Ectodermal cell (in vitro differentiated cells): ENCODE measurements around the gene AP5Z1.
"Not testable (repeated sequence)": the region's sequence is repeated elsewhere in the genome, so short reads cannot be mapped to it uniquely, and the experiment has no call there.

ENCODE experiments used
- H3K27ac ChIP-seq: 2 replicates; pipeline ENCODE4 v1.7.0; 2013; ENCODE audit warnings: mild to moderate bottlenecking, low read depth, low read length; ENCODE audit not compliant: insufficient read depth, poor library complexity, severe bottlenecking
- H3K27me3 ChIP-seq: 2 replicates; pipeline ENCODE4 v1.7.0; 2013; ENCODE audit warnings: mild to moderate bottlenecking, low read length; ENCODE audit not compliant: insufficient read depth, control insufficient read depth, poor library complexity, severe bottlenecking
- H3K36me3 ChIP-seq: one replicate; pipeline ENCODE4 v1.7.0; 2013; ENCODE audit warnings: low read length; ENCODE audit not compliant: control insufficient read depth, insufficient read depth
- H3K4me1 ChIP-seq: one replicate; pipeline ENCODE4 v1.7.0; 2013; ENCODE audit warnings: low read length; ENCODE audit not compliant: control insufficient read depth, insufficient read depth
- H3K4me3 ChIP-seq: 2 replicates; pipeline ENCODE4 v1.7.0; 2013; ENCODE audit warnings: low read depth, low read length, control low read depth; ENCODE audit not compliant: insufficient read depth
- H3K9me3 ChIP-seq: 2 replicates; pipeline ENCODE4 v1.7.0; 2013; ENCODE audit warnings: mild to moderate bottlenecking, low read length, moderate library complexity; ENCODE audit not compliant: control insufficient read depth
- WGBS, 2 experiments: methylation state at CpG; one replicate each; pipeline ENCODE4 v1.1.7; 2013; ENCODE audit warnings: missing lambda C conversion rate in 2 of 2; 5-methylcytosine and 5-hydroxymethylcytosine counted together

The AP5Z1 gene

DNA sequence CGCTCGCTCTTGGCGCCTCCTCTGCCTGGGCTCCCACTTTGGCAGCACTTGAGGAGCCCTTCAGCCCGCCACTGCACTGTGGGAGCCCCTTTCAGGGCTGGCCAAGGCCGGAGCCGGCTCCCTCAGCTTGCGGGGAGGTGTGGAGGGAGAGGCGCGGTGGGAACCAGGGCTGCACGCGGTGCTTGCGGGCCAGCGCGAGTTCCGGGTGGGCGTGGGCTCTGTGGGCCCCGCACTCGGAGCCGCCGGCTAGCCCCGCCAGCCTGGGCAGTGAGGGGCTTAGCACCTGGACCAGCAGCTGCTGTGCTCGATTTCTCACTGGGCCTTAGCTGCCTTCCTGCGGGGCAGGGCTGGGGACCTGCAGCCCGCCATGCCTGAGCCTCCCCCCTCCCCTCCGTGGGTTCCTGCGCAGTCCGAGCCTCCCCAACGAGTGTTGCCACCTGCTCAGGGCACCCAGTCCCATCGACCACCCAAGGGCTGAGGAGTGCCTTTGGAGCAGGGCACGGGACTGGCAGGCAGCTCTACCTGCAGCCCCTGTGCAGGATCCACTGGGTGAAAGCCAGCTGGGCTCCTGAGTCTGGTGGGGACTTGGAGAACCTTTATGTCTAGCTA, 18.1 kb downstream of the AP5Z1 start:
- not testable (repeated sequence) for H3K27ac ChIP-seq, H3K9me3 ChIP-seq, H3K27me3 ChIP-seq, H3K4me1 ChIP-seq, H3K4me3 ChIP-seq, H3K36me3 ChIP-seq
- WGBS, 2 experiments = 95 to 96% methylated on average over 30 of the region's 30 CpGs

DNA sequence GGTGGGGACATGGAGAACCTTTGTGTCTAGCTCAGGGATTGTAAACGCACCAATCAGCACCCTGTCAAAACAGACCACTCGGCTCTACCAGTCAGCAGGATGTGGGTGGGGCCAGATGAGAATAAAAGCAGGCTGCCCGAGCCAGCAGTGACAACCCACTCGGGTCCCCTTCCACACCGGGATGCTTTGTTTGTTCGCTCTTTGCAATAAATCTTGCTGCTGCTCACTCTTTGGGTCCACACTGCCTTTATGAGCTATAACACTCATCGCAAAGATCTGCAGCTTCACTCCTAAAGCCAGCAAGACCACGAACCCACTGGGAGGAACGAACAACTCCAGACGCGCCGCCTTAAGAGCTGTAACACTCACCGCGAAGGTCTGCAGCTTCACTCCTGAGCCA, 18.7 kb downstream of the AP5Z1 start:
- not testable (repeated sequence) for H3K4me3 ChIP-seq, H3K27ac ChIP-seq, H3K9me3 ChIP-seq, H3K4me1 ChIP-seq, H3K27me3 ChIP-seq, H3K36me3 ChIP-seq
- 93% methylated on average over 14 of the region's 14 CpGs for WGBS, 2 experiments

DNA sequence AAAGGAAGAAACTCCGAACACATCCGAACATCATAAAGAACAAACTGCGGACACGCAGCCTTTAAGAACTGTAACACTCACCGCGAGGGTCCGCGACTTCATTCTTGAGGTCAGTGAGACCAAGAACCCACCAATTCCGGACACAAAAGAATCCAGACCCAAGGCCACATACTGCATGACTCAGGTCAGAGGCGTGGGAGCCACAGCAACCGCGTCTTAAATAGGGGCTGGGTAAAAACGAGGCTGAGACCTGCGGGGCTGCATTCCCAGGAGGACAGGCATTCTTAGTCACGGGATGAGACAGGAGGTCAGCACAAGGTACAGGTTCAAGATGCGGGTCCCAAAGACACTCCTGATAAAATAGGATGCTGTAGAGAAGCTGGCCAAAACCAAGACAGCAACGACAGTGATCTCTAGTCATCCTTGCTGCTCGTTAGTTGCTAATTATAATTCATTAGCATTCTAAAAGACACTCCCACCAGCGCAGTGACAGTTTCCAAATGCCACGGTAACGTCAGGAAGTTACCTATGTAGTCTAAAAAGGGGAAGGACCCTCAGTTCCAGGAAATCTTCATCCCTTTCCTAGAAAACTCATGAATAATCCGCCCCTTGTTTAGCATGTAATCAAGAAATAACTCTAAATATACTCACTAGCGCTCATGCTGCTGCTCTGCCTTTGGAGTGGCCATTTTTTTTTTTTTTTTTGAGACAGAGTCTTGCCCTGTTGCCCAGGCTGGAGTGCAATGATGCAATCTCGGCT, 19.3 kb downstream of the AP5Z1 start:
- Histone ChIP-seq H3K4me3 (no peak overlapping the region), H3K27ac (no peak overlapping the region), H3K4me1 (no peaks in the 10 kb centered on the region), H3K27me3 (no peaks in the 10 kb centered on the region), H3K36me3 (no peaks in the 10 kb centered on the region), H3K9me3 (no peaks in the 10 kb centered on the region)
- 87 to 90% methylated on average over 24 of the region's 24 CpGs for WGBS, 2 experiments

DNA sequence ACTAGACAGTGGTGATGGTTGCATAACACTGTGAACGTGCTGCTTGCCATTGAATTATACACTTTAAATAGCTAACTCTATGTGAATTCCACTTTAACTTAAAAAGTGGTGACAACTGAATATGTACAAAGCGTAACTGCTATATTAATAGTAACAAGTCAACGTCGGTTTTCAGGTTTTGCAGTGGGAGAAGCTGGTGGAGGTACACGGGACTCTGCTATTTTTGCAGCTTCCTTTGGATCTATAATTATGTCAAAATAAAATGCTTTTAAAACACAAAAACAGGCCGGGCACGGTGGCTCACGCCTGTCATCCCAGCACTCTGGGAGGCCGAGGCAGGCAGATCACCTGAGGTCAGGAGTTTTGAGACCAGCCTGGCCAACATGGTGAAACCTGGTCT, 21.0 kb downstream of the AP5Z1 start:
- H3K27me3 ChIP-seq = no peaks in the 10 kb centered on the region
- 91 to 93% methylated on average over 9 of the region's 9 CpGs for WGBS, 2 experiments

DNA sequence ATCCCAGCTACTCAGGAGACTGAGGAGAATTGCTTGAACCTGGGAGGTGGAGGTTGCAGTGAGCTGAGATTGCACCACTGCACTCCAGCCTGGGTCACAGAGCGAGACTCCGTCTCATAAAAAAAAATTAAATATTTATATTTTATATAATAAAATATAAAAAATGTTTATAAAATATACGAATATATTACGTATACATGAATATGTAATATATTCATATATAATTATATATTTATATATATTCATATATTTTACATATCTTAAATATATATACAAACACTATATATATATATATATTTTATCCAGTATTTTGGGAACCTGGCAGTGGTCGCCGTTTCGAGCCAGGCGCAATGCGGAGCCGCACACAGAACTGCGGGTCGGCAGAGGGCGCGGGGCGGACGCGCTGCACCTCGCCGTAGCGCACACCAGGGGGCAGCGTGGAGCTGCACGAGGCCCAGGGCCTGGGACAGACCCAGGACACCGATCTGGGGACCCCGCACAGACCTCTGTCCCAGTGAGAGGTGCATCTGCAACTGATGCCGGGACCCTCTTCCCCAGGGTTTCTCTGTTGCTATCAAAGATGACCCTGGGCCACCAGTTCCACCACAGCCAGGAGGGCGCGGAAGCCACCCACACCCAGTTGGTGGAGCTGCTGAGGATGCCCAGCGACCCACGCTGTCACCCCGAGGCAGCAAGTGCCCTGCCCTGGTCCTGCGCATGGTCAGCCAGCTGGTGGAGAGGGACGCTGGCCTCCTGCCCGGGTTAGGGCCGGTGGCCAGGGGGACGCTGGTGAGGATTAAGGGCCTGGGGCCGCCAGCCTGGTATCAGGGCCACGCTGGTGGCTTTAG, 22.7 kb downstream of the AP5Z1 start:
- H3K36me3 ChIP-seq = no peaks in the 10 kb centered on the region

More for the DNA sequence above, 21.0 kb downstream of the AP5Z1 start:
- Histone ChIP-seq H3K4me3 (no peak overlapping the region), H3K36me3 (no peaks in the 10 kb centered on the region), H3K9me3 (no peaks in the 10 kb centered on the region), H3K27ac (no peak overlapping the region), H3K4me1 (no peaks in the 10 kb centered on the region)

DNA sequence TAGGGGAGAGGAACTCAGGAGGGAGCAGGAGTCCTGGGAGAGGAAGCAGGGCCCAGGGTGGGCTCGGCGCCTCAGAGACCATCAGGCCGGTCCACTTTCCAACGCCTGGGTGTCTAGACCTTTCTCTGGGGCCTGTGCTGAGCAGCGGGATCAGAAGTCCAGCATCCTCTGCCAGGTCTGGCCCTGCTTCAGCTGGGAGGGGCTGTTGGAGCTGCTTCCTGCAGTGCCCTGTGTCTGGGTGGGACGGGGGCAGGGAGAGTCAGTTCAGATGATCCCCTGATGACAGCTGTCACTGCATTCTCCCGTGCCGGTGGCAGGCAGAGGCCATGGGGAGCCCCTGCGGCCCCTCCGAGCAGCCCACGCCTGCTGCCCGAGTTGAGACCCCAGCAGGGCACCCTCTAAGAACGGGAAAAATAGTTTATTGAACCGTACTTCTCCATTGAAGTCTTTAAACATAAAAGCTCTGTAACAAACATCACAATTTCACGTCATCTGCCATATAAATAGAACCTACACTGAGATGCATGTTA, 23.3 kb downstream of the AP5Z1 start:
- 91 to 92% methylated on average over 15 of the region's 15 CpGs for WGBS, 2 experiments
- H3K4me3 ChIP-seq = no peak overlapping the region
- no peak overlapping the region for H3K27ac ChIP-seq
- H3K27me3 ChIP-seq = no peaks in the 10 kb centered on the region
- H3K36me3 ChIP-seq = no peaks in the 10 kb centered on the region
- no peaks in the 10 kb centered on the region for H3K4me1 ChIP-seq
- H3K9me3 ChIP-seq = no peaks in the 10 kb centered on the region

More for the DNA sequence above, 22.7 kb downstream of the AP5Z1 start:
- Histone ChIP-seq H3K27me3 (no peaks in the 10 kb centered on the region), H3K4me3 (no peak overlapping the region), H3K4me1 (no peaks in the 10 kb centered on the region), H3K27ac (no peak overlapping the region), H3K9me3 (no peaks in the 10 kb centered on the region)
- WGBS, 2 experiments = 40% methylated on average over 33 of the region's 37 CpGs

DNA sequence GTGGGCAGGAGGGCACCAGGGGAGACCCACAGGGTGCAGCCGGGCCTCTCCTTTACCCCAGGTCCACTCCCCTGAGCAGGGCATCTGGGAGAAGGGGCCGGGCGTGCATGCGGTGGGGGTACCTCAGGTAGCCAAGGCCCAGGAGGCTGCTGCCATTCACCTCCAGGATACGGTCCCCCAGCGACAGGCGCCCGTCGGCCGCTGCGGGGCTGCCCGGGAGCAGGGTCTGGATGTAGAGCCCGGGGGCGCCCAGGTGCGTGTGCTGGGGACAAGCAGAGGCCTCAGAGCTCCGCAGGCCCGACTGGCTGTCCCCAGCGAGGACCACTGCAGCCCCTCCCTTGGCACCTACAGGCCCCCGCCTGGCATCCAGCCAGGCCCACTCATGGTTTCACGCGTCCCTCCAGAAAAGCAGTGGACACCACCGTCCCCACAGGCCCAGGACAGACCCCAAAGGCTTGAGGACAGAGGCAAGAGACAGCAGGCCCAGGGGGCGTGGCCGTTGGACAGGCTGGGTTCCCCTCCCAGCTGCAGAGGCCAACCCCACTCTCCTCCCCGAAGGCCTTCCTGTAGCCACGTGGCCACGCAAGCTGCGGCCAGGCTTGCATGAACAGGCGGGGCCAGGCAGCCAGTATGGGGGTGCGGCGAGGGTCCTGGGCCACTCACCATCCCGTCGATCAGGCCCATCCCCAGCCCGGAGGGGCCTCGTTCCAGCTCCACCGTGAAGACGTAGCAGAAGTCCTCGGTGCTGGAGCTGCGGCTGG, 24.3 kb downstream of the AP5Z1 start:
- Histone ChIP-seq H3K4me3 (no peak overlapping the region), H3K9me3 (no peaks in the 10 kb centered on the region), H3K27ac (no peak overlapping the region), H3K27me3 (no peaks in the 10 kb centered on the region), H3K36me3 (no peaks in the 10 kb centered on the region), H3K4me1 (no peaks in the 10 kb centered on the region)
- 86 to 87% methylated on average over 39 of the region's 39 CpGs for WGBS, 2 experiments

DNA sequence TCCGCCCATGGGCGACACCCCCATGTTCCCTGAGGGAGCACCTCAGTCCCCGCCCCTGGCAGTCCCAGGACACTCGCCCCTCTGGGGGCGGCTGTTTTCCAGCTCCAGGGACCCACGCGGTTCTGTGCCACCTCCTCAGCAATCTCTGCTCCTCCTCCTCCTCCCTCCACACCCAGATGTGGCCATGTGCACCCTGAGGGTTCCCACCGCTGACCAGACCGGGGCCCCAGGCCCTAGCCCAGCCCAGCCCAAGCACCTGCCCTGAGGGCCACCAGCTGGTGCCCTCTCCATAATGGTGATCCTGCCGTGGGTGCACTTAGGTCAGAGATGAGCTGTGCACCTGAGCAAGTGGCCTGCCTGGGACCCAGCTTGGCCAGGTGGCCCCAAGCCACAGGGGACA, 25.1 kb downstream of the AP5Z1 start:
- 89 to 91% methylated on average over 10 of the region's 10 CpGs for WGBS, 2 experiments
- Histone ChIP-seq H3K27ac (no peak overlapping the region), H3K27me3 (no peaks in the 10 kb centered on the region), H3K4me3 (no peak overlapping the region), H3K36me3 (no peaks in the 10 kb centered on the region), H3K4me1 (no peaks in the 10 kb centered on the region), H3K9me3 (no peaks in the 10 kb centered on the region)

DNA sequence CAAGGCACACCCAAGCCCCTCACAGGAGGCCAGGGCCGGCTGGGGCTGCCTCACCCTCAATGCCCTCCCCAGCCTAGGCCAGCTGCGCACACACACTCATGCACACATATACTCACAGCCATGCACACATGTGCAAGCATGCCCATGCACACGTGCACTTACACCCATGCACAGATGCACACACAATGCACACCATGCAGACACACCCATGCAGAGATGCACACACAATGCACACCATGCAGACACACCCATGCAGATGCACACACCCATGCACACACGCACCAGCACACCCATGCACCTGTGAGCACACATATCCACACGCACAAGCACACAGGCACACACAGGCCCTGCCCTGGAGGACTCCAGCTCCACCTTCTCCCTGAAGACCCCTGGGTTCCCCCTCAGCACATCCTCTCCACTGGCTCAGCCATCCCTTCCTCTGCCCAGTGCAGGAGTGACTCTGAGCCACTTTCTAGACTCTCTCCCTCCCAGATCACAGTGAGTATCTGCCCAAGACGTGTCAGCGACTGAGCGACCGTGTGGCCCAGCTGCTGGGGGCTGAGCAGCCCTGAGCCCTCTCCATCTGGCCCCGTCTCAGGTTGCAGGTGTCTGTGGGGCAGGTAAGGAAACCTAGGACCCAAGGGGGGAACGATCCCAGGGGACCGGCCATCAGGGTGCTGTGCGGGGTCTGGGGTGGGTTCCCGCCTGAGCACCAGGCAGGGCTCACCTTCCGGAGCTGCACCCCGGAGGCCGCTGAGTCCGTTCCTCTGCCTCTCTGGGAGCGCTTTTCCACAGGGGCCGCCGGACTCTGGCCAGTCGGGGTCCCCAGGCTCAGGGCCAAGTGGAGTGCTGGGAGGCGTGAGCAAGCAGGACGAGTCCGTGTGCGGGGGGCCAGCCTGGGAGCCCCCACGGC, 25.8 kb downstream of the AP5Z1 start:
- Histone ChIP-seq H3K9me3 (no peaks in the 10 kb centered on the region), H3K4me3 (no peak overlapping the region), H3K4me1 (no peaks in the 10 kb centered on the region), H3K27me3 (no peaks in the 10 kb centered on the region), H3K36me3 (no peaks in the 10 kb centered on the region), H3K27ac (no peak overlapping the region)
- WGBS, 2 experiments = 90% methylated on average over 27 of the region's 27 CpGs
